ENCODE results near the gene CDC42EP3. TPM values are rescaled to one million over a fixed set of nuclear protein-coding genes. Genes with fewer than 3 reads are reported as not detected.
A peak's percentile ranks its signal among the peaks of the same experiment; 100 is the strongest.

CDC42EP3 gene
- total RNA-seq, 4 donors from 2014 or later, result 0.57 to 16.2 (median 9.9) TPM

DNA sequence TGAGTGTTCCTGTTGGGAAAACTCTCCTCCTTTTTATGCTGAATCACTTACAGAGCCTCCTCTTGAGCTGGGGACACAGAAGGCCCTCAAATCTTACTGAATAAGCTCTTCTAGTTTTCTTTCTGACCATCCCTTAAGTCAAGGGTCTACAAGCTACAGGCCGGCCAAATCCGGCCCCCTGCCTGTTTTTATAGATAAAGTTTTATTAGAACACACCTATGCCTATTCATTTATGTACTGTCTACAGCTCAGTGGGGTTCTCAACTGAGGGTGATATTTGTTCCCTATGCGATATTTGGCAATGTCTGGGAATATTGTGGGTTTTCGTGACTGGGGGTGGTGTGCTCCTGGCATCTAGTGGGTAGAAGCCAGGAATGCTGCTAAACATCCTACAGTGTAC is 14.0 kb downstream of the CDC42EP3 start:
- WGBS, 2 donors, result 86 to 95% methylated on average over 4 of the region's 4 CpGs
- no peak for DNase-seq
- Histone ChIP-seq H3K27ac (peak overlapping the region in 3 of 4 donors; percentile 52 to 82 (median 70)), H3K4me1 (peaks cover 22 to 97% (median 40%) of the 10 kb centered on the region in 3 donors), H3K4me3 (no peak overlapping the region), H3K36me3 (peaks cover 0 to 4% (median 0%) of the 10 kb centered on the region in 3 donors), H3K27me3 (no peaks in the 10 kb centered on the region), H3K9me3 (no peaks in the 10 kb centered on the region)
- TF ChIP-seq, protein P1, sequence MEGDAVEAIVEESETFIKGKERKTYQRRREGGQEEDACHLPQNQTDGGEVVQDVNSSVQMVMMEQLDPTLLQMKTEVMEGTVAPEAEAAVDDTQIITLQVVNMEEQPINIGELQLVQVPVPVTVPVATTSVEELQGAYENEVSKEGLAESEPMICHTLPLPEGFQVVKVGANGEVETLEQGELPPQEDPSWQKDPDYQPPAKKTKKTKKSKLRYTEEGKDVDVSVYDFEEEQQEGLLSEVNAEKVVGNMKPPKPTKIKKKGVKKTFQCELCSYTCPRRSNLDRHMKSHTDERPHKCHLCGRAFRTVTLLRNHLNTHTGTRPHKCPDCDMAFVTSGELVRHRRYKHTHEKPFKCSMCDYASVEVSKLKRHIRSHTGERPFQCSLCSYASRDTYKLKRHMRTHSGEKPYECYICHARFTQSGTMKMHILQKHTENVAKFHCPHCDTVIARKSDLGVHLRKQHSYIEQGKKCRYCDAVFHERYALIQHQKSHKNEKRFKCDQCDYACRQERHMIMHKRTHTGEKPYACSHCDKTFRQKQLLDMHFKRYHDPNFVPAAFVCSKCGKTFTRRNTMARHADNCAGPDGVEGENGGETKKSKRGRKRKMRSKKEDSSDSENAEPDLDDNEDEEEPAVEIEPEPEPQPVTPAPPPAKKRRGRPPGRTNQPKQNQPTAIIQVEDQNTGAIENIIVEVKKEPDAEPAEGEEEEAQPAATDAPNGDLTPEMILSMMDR (IDR thresholded peaks at IDR 0.05), result no peak
- no peak for TF ChIP-seq POLR2A (IDR thresholded peaks at IDR 0.05)
- intact Hi-C loops (cut with DNase I), result no loop called here

DNA sequence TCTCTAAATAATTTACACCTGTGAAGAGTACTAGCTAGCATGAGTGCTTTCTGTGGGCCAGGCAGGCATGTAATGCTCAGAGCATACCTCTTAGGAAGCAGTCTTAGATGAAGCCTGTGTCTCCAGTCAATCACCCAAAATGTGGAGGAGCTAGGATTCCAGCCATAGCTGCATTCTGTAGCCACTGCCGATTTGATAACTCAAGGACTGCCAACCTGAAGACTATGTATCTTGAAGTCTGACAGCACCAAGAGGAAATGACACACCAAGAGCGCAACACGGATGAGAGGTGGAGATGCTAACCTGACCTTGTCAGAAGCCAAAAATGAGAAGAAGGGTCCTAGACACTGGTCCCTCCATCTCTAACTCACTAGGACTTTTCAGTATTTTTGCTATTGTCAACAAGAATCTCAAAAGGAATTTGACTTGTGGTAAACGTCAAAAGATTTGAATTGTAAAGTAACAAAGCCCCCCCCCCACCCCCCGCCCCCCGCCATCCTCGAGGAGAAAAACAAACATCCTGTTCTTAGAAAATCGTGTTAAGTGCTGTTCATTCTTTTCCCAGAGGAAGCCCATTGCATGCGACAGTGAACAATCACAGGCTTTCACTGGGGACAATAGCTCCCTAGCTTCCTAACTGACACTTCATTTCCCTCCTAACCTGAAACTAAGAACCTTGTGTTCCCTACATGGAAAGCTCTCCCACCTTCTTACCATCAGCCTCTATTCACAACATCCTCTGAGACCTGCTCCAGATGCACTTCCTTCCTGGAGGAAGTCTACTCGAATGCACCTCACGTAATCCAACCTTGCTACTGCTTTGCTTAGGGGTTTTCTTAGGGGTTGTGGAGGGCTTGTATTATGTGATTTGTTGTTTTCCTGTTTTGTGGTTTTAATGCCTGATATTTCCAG is 14.7 kb downstream of the CDC42EP3 start:
- H3K9me3 ChIP-seq, result no peaks in the 10 kb centered on the region
- H3K4me3 ChIP-seq, result no peak overlapping the region
- no peak for DNase-seq
- intact Hi-C loops (cut with DNase I), result no loop called here
- peak overlapping the region in 3 of 4 donors; percentile 62 to 82 (median 70) for H3K27ac ChIP-seq
- 50 to 73% methylated on average over 11 of the region's 11 CpGs for WGBS, 2 donors
- peaks cover 0 to 4% (median 0%) of the 10 kb centered on the region in 3 donors for H3K36me3 ChIP-seq
- TF ChIP-seq POLR2A (IDR thresholded peaks at IDR 0.05), result no peak
- TF ChIP-seq, protein P1 (IDR thresholded peaks at IDR 0.05), result no peak
- no peaks in the 10 kb centered on the region for H3K27me3 ChIP-seq
- peaks cover 26 to 97% (median 46%) of the 10 kb centered on the region in 3 donors for H3K4me1 ChIP-seq

DNA sequence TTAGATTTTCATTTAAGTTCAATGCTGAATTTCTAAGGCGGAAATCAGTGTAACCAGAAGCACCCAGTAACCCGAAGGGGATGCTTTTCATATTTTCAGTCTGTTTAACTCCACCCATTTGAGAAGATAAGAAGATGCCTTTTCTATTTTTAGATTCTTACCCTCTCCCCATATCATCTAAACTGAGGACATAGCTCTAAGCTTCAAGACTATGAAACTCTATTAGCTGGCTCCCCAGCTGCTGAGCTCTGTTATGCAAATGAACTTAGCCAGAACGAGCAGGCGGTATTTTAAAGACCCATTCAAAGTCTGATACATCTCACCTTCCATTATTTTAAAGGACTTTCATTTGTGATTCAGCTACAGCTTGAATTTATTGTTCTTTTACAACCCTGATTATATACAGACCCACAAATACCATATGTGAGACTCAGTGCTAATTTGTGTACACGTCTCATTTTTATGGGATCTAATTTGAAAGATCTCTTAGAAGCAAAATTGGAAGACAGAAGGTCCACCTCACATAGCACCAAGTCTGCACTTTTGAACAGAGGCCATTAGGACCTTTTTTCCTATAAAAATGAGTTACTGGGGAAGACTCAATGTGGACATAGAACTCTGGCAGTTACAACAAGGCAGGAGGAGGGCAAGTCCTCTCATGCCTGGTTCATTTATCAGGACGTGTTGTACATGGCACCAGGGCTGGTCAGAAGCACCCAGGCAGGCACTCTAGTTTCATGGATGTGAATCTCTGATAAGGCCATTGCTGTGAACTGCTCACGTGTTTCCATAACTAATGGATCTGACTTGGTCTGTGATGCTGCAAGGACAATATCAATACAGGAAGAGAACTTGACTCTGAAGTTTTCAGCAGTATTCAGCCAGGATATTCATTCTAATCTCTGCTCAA is 16.3 kb downstream of the CDC42EP3 start:
- H3K27me3 ChIP-seq, result no peaks in the 10 kb centered on the region
- no peak for DNase-seq
- H3K4me3 ChIP-seq, result peak overlapping the region in 1 of 4 donors; percentile 35
- no peaks in the 10 kb centered on the region for H3K9me3 ChIP-seq
- H3K4me1 ChIP-seq, result peaks cover 31 to 97% (median 55%) of the 10 kb centered on the region in 3 donors
- H3K36me3 ChIP-seq, result peaks cover 0 to 4% (median 0%) of the 10 kb centered on the region in 3 donors
- TF ChIP-seq, protein P1 (IDR thresholded peaks at IDR 0.05), result no peak
- no peak for TF ChIP-seq POLR2A (IDR thresholded peaks at IDR 0.05)
- 54 to 66% methylated on average over 7 of the region's 7 CpGs for WGBS, 2 donors
- H3K27ac ChIP-seq, result peak overlapping the region in 3 of 4 donors; percentile 70 to 82 (median 70)
- intact Hi-C loops (cut with DNase I), result no loop called here

DNA sequence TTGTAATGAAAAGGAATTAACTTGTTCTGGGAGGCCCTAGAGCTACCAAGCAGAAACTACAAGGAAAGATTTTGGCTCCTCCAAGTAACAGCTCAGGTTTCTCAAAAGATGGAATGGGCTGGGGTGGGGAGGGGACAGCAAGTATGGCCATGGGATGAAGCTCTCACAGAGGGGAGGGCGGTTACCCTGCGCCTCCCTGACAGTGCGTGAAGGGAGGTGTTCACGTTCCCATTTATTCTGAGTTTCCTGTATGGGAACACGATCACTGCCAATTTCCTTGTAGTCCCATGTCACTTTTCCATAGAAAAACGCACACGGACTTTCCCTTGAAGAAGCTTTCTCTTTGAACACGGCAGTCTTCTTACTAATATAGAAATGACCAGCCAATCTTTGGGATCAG is 17.0 kb downstream of the CDC42EP3 start:
- 62 to 65% methylated on average over 7 to 8 of the region's 8 CpGs for WGBS, 2 donors
- no peaks in the 10 kb centered on the region for H3K9me3 ChIP-seq
- peak overlapping the region; percentile 52 to 82 (median 70) for H3K27ac ChIP-seq
- H3K36me3 ChIP-seq, result peaks cover 0 to 4% (median 0%) of the 10 kb centered on the region in 3 donors
- peaks cover 31 to 96% (median 51%) of the 10 kb centered on the region in 3 donors for H3K4me1 ChIP-seq
- peak overlapping the region in 1 of 4 donors; percentile 35 for H3K4me3 ChIP-seq
- intact Hi-C loops (cut with DNase I), result no loop called here
- no peaks in the 10 kb centered on the region for H3K27me3 ChIP-seq
- no peak for DNase-seq
- TF ChIP-seq, protein P1 (IDR thresholded peaks at IDR 0.05), result no peak
- TF ChIP-seq POLR2A (IDR thresholded peaks at IDR 0.05), result no peak

Measured in esophagus squamous epithelium (tissue), 5 donors.